Measurements from ENCODE around the gene UTP15.
A peak's percentile ranks its signal among the peaks of the same experiment; 100 is the strongest.

Gene UTP15

GRCh38 chr5:73540192-73540591 is 25.4 kb upstream of the UTP15 start:
- Histone ChIP-seq H3K27me3 (ENCODE audit: control insufficient read depth, insufficient read depth, low read length) (no peaks in the 10 kb centered on the region), H3K4me3 (ENCODE audit: low read length) (no peak overlapping the region), H3K9ac (ENCODE audit: low read length) (no peak overlapping the region), H3K27ac (ENCODE audit: low read depth, low read length) (no peak overlapping the region), H3K4me1 (ENCODE audit: control insufficient read depth, insufficient read depth, low read length) (no peaks in the 10 kb centered on the region), H3K36me3 (ENCODE audit: control insufficient read depth, insufficient read depth, low read length) (no peaks in the 10 kb centered on the region)

- Histone ChIP-seq H3K9ac (ENCODE audit: low read length) (no peak overlapping the region), H3K27me3 (ENCODE audit: control insufficient read depth, insufficient read depth, low read length) (no peaks in the 10 kb centered on the region), H3K4me3 (ENCODE audit: low read length) (no peak overlapping the region), H3K4me1 (ENCODE audit: control insufficient read depth, insufficient read depth, low read length) (no peaks in the 10 kb centered on the region), H3K36me3 (ENCODE audit: control insufficient read depth, insufficient read depth, low read length) (no peaks in the 10 kb centered on the region), H3K27ac (ENCODE audit: low read depth, low read length) (no peak overlapping the region)
Measured at GRCh38 chr5:73542020-73542419, 23.5 kb upstream of the UTP15 start.

GRCh38 chr5:73544429-73545402 is 20.8 kb upstream of the UTP15 start:
- Histone ChIP-seq H3K27ac (ENCODE audit: low read depth, low read length) (no peak overlapping the region), H3K36me3 (ENCODE audit: control insufficient read depth, insufficient read depth, low read length) (no peaks in the 10 kb centered on the region), H3K27me3 (ENCODE audit: control insufficient read depth, insufficient read depth, low read length) (no peaks in the 10 kb centered on the region), H3K4me3 (ENCODE audit: low read length) (no peak overlapping the region), H3K4me1 (ENCODE audit: control insufficient read depth, insufficient read depth, low read length) (no peaks in the 10 kb centered on the region), H3K9ac (ENCODE audit: low read length) (no peak overlapping the region)

- no peaks in the 10 kb centered on the region for H3K27me3 ChIP-seq (ENCODE audit: control insufficient read depth, insufficient read depth, low read length)
- H3K27ac ChIP-seq (ENCODE audit: low read depth, low read length) = no peak overlapping the region
- no peak overlapping the region for H3K9ac ChIP-seq (ENCODE audit: low read length)
Measured at GRCh38 chr5:73545403-73545779, 20.2 kb upstream of the UTP15 start.

GRCh38 chr5:73550016-73550415 is 15.5 kb upstream of the UTP15 start:
- no peak overlapping the region for H3K9ac ChIP-seq (ENCODE audit: low read length)
- H3K4me3 ChIP-seq (ENCODE audit: low read length) = no peak overlapping the region
- no peaks in the 10 kb centered on the region for H3K27me3 ChIP-seq (ENCODE audit: control insufficient read depth, insufficient read depth, low read length)
- H3K36me3 ChIP-seq (ENCODE audit: control insufficient read depth, insufficient read depth, low read length) = peaks cover 6% of the 10 kb centered on the region
- H3K4me1 ChIP-seq (ENCODE audit: control insufficient read depth, insufficient read depth, low read length) = no peaks in the 10 kb centered on the region
- H3K27ac ChIP-seq (ENCODE audit: low read depth, low read length) = no peak overlapping the region

More at GRCh38 chr5:73545403-73545779, 20.2 kb upstream of the UTP15 start:
- Histone ChIP-seq H3K36me3 (ENCODE audit: control insufficient read depth, insufficient read depth, low read length) (no peaks in the 10 kb centered on the region), H3K4me3 (ENCODE audit: low read length) (no peak overlapping the region), H3K4me1 (ENCODE audit: control insufficient read depth, insufficient read depth, low read length) (no peaks in the 10 kb centered on the region)

- Histone ChIP-seq H3K4me3 (ENCODE audit: low read length) (no peak overlapping the region), H3K27ac (ENCODE audit: low read depth, low read length) (no peak overlapping the region), H3K36me3 (ENCODE audit: control insufficient read depth, insufficient read depth, low read length) (peaks cover 6% of the 10 kb centered on the region), H3K9ac (ENCODE audit: low read length) (no peak overlapping the region), H3K4me1 (ENCODE audit: control insufficient read depth, insufficient read depth, low read length) (no peaks in the 10 kb centered on the region), H3K27me3 (ENCODE audit: control insufficient read depth, insufficient read depth, low read length) (no peaks in the 10 kb centered on the region)
Measured at GRCh38 chr5:73552642-73553041, 12.9 kb upstream of the UTP15 start.

GRCh38 chr5:73558950-73559349 is 6.6 kb upstream of the UTP15 start:
- H3K36me3 ChIP-seq (ENCODE audit: control insufficient read depth, insufficient read depth, low read length) = peaks cover 12% of the 10 kb centered on the region
- no peak overlapping the region for H3K27ac ChIP-seq (ENCODE audit: low read depth, low read length)
- H3K4me1 ChIP-seq (ENCODE audit: control insufficient read depth, insufficient read depth, low read length) = no peaks in the 10 kb centered on the region
- H3K9ac ChIP-seq (ENCODE audit: low read length) = no peak overlapping the region
- no peaks in the 10 kb centered on the region for H3K27me3 ChIP-seq (ENCODE audit: control insufficient read depth, insufficient read depth, low read length)
- no peak overlapping the region for H3K4me3 ChIP-seq (ENCODE audit: low read length)

GRCh38 chr5:73564018-73564417 is 1.5 kb upstream of the UTP15 start:
- no peak overlapping the region for H3K9ac ChIP-seq (ENCODE audit: low read length)
- peaks cover 2% of the 10 kb centered on the region for H3K27me3 ChIP-seq (ENCODE audit: control insufficient read depth, insufficient read depth, low read length)
- H3K4me1 ChIP-seq (ENCODE audit: control insufficient read depth, insufficient read depth, low read length) = peaks cover 8% of the 10 kb centered on the region
- no peak overlapping the region for H3K27ac ChIP-seq (ENCODE audit: low read depth, low read length)
- H3K36me3 ChIP-seq (ENCODE audit: control insufficient read depth, insufficient read depth, low read length) = peaks cover 5% of the 10 kb centered on the region
- H3K4me3 ChIP-seq (ENCODE audit: low read length) = peak overlapping the region; percentile 99

- peaks cover 2% of the 10 kb centered on the region for H3K27me3 ChIP-seq (ENCODE audit: control insufficient read depth, insufficient read depth, low read length)
- peak overlapping the region; percentile 99 for H3K4me3 ChIP-seq (ENCODE audit: low read length)
- H3K36me3 ChIP-seq (ENCODE audit: control insufficient read depth, insufficient read depth, low read length) = peaks cover 4% of the 10 kb centered on the region
- peak overlapping the region; percentile 86 for H3K9ac ChIP-seq (ENCODE audit: low read length)
- H3K27ac ChIP-seq (ENCODE audit: low read depth, low read length) = peak overlapping the region; percentile 90
- peaks cover 8% of the 10 kb centered on the region for H3K4me1 ChIP-seq (ENCODE audit: control insufficient read depth, insufficient read depth, low read length)
Measured at GRCh38 chr5:73564675-73565074, 868 bp upstream of the UTP15 start.

- Histone ChIP-seq H3K27ac (ENCODE audit: low read depth, low read length) (peak overlapping the region; percentile 85), H3K36me3 (ENCODE audit: control insufficient read depth, insufficient read depth, low read length) (peaks cover 2% of the 10 kb centered on the region), H3K4me1 (ENCODE audit: control insufficient read depth, insufficient read depth, low read length) (peaks cover 8% of the 10 kb centered on the region), H3K27me3 (ENCODE audit: control insufficient read depth, insufficient read depth, low read length) (peaks cover 2% of the 10 kb centered on the region), H3K4me3 (ENCODE audit: low read length) (peak overlapping the region; percentile 99), H3K9ac (ENCODE audit: low read length) (peak overlapping the region; percentile 95)
Measured at GRCh38 chr5:73565969-73566547, 515 bp downstream of the UTP15 start.

- Histone ChIP-seq H3K27ac (ENCODE audit: low read depth, low read length) (no peak overlapping the region), H3K9ac (ENCODE audit: low read length) (no peak overlapping the region), H3K27me3 (ENCODE audit: control insufficient read depth, insufficient read depth, low read length) (no peaks in the 10 kb centered on the region), H3K36me3 (ENCODE audit: control insufficient read depth, insufficient read depth, low read length) (peaks cover 6% of the 10 kb centered on the region), H3K4me3 (ENCODE audit: low read length) (no peak overlapping the region), H3K4me1 (ENCODE audit: control insufficient read depth, insufficient read depth, low read length) (no peaks in the 10 kb centered on the region)
Measured at GRCh38 chr5:73582285-73583145, 17.0 kb downstream of the UTP15 start.

- Histone ChIP-seq H3K27me3 (ENCODE audit: control insufficient read depth, insufficient read depth, low read length) (no peaks in the 10 kb centered on the region), H3K27ac (ENCODE audit: low read depth, low read length) (no peak overlapping the region), H3K4me1 (ENCODE audit: control insufficient read depth, insufficient read depth, low read length) (peaks cover 2% of the 10 kb centered on the region), H3K4me3 (ENCODE audit: low read length) (no peak overlapping the region), H3K9ac (ENCODE audit: low read length) (no peak overlapping the region), H3K36me3 (ENCODE audit: control insufficient read depth, insufficient read depth, low read length) (no peaks in the 10 kb centered on the region)
Measured at GRCh38 chr5:73587923-73588322, 22.4 kb downstream of the UTP15 start.
